ENCODE results near the gene MAPK8IP3.

MAPK8IP3 gene

DNA sequence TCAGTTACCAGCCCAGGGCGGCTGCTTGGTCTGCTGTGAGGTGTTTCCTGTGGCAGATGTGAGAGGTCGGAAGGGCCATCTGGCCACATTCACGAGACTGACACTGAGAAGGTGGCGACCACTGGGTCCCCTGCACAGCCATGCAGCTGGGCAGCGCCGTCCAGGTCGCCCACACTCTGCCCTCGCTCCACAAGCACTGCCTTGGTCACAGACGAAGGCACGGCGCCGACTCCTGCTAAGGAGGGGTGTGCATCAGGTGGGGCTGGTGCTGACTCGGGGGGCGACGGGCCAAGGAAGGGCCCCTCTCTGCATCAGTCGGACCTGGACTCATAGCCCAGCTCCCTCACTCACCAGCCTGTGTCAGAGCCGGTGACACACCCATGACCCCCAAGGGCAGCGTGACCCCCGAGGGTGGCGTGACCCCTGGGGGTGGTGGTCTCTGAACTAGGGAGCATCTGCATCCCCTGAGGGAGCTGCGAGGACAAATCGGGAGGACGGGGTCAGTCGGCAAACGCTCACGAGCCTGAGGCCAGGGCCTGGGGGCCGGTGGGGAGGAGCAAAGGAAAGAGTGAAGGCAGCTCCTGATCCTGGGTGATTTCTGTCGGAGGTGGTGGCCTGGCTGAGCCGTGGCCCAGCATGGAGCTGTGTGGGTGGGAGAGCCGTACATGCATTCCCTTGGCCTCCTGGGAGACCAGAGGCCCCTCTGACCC is 34.9 kb downstream of the MAPK8IP3 start:
- no peak for DNase-seq (ENCODE audit: low read depth)
- TF ChIP-seq, protein P1, sequence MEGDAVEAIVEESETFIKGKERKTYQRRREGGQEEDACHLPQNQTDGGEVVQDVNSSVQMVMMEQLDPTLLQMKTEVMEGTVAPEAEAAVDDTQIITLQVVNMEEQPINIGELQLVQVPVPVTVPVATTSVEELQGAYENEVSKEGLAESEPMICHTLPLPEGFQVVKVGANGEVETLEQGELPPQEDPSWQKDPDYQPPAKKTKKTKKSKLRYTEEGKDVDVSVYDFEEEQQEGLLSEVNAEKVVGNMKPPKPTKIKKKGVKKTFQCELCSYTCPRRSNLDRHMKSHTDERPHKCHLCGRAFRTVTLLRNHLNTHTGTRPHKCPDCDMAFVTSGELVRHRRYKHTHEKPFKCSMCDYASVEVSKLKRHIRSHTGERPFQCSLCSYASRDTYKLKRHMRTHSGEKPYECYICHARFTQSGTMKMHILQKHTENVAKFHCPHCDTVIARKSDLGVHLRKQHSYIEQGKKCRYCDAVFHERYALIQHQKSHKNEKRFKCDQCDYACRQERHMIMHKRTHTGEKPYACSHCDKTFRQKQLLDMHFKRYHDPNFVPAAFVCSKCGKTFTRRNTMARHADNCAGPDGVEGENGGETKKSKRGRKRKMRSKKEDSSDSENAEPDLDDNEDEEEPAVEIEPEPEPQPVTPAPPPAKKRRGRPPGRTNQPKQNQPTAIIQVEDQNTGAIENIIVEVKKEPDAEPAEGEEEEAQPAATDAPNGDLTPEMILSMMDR (IDR thresholded peaks at IDR 0.05; ENCODE audit: control insufficient read depth, extremely low read depth, insufficient read depth) = no peak
- H3K4me3 ChIP-seq (ENCODE audit: low read depth, low read length) = no peak overlapping the region

DNA sequence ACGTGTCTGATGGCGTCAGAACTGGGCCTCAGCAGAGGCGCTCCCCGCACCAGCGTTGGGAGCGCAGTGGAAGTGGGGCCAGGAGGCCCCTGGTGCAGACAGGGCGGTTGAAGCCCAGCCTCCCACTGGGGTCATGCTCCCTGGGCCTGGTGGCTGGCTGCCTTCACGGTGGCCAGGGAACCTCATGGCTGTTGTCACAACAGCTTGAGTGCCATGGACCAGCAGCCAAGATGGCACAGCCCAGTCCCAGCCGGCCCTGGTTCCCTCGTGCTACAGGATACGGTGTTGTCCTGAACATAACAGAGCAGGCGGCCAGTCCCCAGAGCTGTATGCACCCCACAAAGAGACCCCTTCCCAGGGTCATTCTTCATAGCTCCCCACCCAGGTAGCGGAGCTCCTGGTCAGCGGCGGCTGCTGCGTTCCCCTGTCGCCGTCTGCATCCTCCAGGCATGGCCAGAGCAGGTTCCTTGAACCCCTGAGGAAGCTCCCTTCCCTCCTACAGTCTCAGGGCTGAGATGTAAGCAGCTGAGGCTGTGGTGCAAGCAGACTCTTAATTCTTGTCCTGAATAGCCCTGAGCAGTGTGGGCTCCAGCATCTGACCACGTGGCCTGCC is 35.7 kb downstream of the MAPK8IP3 start:
- no peak for DNase-seq (ENCODE audit: low read depth)
- H3K4me3 ChIP-seq (ENCODE audit: low read depth, low read length) = no peak overlapping the region
- TF ChIP-seq, protein P1 (IDR thresholded peaks at IDR 0.05; ENCODE audit: control insufficient read depth, extremely low read depth, insufficient read depth) = no peak

DNA sequence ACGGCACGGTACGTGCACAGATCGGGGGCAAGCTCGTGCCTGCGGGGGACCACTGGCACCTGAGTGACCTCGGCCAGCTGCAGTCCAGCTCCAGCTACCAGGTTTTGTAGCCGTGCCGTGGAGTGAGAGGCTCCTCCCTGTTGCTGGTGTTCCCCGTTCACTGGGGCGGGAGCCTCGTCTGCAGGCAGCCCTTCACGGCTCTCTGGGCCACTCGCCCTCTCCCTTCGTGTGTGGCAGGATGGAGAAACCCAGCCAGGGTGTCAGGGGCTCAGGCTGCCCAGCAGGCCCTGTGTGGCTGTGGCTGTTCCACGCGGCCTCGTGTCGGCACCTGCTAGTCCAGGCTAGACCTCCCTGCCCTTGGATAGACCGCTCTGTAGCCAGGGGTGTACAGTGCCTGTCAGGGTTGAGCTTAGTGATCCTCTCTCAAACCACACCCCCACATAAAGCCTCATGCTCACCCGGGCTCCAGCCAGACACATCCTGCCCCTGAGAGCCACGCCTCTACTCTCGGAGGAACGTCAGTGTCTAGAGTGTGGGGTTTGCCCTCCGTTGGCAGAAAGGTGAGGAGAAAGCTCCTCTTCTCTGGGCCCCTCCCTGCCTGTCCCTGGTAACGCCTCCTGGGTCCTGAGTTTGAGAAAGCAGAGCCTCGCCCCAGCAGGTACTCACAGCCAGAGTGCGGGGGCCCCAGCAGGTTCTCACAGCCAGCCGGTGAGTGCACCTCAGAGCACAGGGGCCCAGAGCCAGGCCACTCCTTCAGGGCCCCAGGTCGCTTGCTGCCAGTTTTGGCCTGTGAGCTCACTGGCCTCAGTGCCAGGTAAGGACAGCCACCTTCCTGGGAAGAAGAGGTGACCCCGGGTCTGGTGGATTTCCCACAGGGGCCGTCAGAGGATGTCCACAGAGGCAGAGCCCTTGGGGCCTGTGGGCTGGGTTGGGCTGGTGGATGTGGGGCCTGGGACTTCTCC is 37.7 kb downstream of the MAPK8IP3 start:
- TF ChIP-seq, protein P1 (IDR thresholded peaks at IDR 0.05; ENCODE audit: control insufficient read depth, extremely low read depth, insufficient read depth) = no peak
- H3K4me3 ChIP-seq (ENCODE audit: low read depth, low read length) = no peak overlapping the region
- DNase-seq (ENCODE audit: low read depth) = no peak

DNA sequence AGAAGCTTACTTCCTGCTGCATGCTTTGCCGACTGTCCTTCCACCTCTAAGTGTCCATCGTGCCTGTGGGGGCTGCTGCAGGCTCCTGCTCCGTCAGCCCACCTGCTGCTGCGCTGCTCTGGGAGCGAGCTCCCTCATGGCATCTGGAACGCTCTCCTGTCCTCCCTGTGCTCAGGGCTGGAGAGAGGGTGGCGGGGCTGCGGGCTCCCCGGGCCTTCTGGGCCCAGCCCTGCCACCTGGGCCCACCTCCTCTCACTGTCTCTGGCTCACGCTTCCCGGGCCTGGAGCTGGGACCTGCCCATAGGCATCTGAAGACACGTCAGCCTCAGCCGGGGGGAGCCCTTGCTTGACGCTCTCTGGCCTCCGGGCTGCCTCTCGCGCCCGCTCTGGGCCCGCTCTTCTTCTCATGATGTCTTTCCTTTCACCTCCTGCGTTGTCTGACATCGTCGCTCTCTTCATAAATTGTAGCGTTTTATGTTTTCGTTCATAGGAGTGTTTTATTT is 38.4 kb downstream of the MAPK8IP3 start:
- TF ChIP-seq, protein P1 (IDR thresholded peaks at IDR 0.05; ENCODE audit: control insufficient read depth, extremely low read depth, insufficient read depth) = no peak
- no peak for DNase-seq (ENCODE audit: low read depth)
- no peak overlapping the region for H3K4me3 ChIP-seq (ENCODE audit: low read depth, low read length)

DNA sequence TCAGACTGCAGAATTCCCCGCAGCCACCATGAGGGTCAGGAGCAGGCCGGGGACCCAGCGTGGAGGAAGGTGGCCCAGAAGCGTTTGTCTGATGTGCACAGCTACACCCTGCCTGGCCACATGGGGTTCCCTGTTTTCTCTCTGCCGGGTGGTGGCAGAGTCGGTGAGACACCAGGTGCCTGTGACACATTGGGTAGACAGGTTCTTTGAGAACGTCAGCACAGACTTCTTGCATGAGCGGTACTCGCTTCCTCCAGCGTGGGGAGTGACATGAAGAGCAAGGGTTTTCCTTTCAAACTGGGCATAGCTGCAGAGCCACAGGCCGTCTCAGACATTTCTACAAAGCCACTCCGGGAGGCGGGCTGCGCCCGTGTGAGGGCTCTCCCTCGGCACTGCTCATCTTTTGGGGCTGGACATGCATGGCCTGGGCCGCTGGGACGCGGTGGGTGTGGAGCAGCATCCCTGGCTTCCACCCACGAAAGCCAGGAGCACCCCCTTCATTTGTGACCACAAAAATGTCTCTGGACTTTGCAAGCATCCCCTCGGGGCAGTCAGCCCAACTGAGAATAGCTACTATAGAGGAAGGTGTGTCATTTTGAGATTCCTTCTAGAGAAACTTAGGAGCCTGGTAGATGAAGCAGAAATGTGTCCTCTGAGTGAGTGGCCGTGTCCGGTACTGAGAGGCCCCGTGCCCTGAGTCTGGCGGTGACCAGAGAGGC is 39.3 kb downstream of the MAPK8IP3 start:
- no peak overlapping the region for H3K4me3 ChIP-seq (ENCODE audit: low read depth, low read length)
- TF ChIP-seq, protein P1 (IDR thresholded peaks at IDR 0.05; ENCODE audit: control insufficient read depth, extremely low read depth, insufficient read depth) = no peak
- DNase-seq (ENCODE audit: low read depth) = no peak

Data from LNCaP clone FGC (cell line).